ENCODE results near the gene TMEM158.

GRCh38 chr3:45272828-45273470 lies 46.9 kb upstream of the TMEM158 start:
- TF ChIP-seq CTCF (IDR thresholded peaks at IDR 0.05; ENCODE audit: insufficient read depth, low read length) (no peak), GABPA (IDR thresholded peaks at IDR 0.05; ENCODE audit: low read depth) (no peak), REST (IDR thresholded peaks at IDR 0.05; ENCODE audit: insufficient replicate concordance, low read depth) (no peak)
